Measurements from ENCODE around the gene FBXL17. TPM values are rescaled to one million over a fixed set of nuclear protein-coding genes. Genes with fewer than 3 reads are reported as not detected.

FBXL17 gene
- total and polyA plus RNA-seq, 2 of the 13 experiments (the other 11 are each of a cell fraction or from before 2014, with no cell fraction given): 3.0 to 7.9 TPM

DNA sequence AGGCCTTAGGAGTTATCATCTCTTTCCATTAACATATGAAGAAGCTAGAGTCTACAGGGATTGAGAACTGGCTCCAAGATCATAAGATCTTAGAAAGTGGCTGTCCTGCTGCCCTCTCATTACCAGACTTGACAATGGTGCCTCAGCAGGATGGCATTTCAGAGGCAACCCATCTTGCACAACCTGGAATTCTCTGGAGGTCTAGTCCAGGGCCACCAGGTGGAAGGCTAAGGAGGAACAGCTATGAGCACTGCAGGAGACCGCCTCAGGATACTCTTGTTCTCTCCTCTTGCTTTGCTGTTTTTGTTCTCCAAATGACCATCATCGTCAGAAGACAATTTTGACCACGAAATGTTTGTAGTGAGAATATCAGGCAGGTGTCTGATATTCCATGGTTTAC lies 322.6 kb downstream of the FBXL17 start (continued):
- TF ChIP-seq, protein P1, sequence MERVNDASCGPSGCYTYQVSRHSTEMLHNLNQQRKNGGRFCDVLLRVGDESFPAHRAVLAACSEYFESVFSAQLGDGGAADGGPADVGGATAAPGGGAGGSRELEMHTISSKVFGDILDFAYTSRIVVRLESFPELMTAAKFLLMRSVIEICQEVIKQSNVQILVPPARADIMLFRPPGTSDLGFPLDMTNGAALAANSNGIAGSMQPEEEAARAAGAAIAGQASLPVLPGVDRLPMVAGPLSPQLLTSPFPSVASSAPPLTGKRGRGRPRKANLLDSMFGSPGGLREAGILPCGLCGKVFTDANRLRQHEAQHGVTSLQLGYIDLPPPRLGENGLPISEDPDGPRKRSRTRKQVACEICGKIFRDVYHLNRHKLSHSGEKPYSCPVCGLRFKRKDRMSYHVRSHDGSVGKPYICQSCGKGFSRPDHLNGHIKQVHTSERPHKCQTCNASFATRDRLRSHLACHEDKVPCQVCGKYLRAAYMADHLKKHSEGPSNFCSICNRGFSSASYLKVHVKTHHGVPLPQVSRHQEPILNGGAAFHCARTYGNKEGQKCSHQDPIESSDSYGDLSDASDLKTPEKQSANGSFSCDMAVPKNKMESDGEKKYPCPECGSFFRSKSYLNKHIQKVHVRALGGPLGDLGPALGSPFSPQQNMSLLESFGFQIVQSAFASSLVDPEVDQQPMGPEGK (CRISPR knock-in tag; IDR thresholded peaks at IDR 0.05): no peak
- TF ChIP-seq, protein P2, sequence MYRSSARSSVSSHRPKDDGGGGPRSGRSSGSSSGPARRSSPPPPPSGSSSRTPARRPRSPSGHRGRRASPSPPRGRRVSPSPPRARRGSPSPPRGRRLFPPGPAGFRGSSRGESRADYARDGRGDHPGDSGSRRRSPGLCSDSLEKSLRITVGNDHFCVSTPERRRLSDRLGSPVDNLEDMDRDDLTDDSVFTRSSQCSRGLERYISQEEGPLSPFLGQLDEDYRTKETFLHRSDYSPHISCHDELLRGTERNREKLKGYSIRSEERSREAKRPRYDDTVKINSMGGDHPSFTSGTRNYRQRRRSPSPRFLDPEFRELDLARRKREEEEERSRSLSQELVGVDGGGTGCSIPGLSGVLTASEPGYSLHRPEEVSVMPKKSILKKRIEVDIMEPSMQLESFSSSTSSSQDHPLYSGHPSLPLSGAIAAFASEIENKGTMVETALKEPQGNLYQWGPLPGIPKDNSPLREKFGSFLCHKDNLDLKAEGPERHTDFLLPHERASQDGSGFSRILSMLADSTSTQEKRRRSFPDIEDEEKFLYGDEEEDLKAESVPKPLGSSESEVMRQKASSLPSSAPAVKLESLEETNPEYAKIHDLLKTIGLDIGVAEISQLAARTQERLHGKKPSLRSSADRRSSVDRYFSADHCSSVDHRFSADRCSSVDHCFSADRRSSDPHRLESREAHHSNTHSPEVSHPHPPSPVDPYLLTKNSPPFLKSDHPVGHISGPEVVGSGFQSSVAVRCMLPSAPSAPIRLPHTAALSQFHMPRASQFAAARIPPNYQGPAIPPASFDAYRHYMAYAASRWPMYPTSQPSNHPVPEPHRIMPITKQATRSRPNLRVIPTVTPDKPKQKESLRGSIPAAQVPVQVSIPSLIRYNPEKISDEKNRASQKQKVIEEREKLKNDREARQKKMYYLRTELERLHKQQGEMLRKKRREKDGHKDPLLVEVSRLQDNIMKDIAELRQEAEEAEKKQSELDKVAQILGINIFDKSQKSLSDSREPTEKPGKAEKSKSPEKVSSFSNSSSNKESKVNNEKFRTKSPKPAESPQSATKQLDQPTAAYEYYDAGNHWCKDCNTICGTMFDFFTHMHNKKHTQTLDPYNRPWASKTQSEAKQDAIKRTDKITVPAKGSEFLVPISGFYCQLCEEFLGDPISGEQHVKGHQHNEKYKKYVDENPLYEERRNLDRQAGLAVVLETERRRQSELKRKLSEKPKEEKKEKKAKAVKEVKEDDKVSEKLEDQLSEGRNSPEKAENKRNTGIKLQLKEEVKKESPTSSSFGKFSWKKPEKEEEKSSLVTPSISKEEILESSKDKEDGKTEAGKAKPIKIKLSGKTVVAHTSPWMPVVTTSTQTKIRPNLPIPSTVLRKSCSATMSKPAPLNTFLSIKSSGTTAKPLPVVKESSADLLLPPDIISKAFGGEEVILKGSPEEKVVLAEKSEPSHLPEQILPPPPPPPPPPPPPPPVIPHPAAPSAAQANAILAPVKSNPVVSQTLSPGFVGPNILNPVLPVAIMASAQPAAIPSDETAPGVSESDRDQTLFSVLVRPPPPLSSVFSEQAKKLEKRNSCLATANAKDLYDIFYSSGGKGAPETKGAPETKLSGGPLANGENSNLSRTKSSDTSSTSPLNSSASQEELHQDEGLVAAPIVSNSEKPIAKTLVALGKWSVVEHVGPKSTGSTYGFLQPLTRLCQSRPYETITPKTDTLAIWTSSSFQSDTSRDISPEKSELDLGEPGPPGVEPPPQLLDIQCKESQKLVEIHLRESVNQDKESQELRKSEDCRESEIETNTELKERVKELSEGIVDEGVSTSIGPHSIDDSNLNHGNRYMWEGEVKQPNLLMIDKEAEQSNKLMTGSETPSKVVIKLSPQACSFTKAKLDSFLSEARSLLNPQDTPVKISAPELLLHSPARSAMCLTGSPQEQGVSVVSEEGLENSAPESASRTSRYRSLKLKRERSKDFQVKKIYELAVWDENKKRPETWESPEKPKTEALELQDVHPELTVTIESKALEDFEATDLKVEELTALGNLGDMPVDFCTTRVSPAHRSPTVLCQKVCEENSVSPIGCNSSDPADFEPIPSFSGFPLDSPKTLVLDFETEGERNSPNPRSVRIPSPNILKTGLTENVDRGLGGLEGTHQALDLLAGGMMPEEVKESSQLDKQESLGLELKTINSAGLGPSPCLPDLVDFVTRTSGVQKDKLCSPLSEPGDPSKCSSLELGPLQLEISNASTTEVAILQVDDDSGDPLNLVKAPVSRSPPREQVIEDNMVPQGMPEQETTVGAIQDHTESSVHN (CRISPR knock-in tag; IDR thresholded peaks at IDR 0.05): no peak
- TF ChIP-seq, protein P3, sequence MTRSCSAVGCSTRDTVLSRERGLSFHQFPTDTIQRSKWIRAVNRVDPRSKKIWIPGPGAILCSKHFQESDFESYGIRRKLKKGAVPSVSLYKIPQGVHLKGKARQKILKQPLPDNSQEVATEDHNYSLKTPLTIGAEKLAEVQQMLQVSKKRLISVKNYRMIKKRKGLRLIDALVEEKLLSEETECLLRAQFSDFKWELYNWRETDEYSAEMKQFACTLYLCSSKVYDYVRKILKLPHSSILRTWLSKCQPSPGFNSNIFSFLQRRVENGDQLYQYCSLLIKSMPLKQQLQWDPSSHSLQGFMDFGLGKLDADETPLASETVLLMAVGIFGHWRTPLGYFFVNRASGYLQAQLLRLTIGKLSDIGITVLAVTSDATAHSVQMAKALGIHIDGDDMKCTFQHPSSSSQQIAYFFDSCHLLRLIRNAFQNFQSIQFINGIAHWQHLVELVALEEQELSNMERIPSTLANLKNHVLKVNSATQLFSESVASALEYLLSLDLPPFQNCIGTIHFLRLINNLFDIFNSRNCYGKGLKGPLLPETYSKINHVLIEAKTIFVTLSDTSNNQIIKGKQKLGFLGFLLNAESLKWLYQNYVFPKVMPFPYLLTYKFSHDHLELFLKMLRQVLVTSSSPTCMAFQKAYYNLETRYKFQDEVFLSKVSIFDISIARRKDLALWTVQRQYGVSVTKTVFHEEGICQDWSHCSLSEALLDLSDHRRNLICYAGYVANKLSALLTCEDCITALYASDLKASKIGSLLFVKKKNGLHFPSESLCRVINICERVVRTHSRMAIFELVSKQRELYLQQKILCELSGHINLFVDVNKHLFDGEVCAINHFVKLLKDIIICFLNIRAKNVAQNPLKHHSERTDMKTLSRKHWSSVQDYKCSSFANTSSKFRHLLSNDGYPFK (CRISPR knock-in tag; IDR thresholded peaks at IDR 0.05; ENCODE audit: borderline replicate concordance): no peak
- TF ChIP-seq SETDB1 (CRISPR knock-in tag; IDR thresholded peaks at IDR 0.05; ENCODE audit: borderline replicate concordance) (no peak), SNRNP70 (IDR thresholded peaks at IDR 0.05; ENCODE audit: low read depth, low read length) (no peak)
